CD4-positive, CD25-positive, alpha-beta regulatory T cell (primary cell): ENCODE results near the gene KLB. TPM values are rescaled to one million over a fixed set of nuclear protein-coding genes. Genes with fewer than 3 reads are reported as not detected.
"Not testable (repeated sequence)": the region's sequence is repeated elsewhere in the genome, so short reads cannot be mapped to it uniquely, and the experiment has no call there.

ENCODE experiments used
- ATAC-seq, 2 donors: fragments of 150-1000 bp; cut with Tn5 transposase; one replicate each; pipeline ENCODE4 v1.10.0; 2021; ENCODE audit warnings: low read depth in 2 of 2, moderate number of reproducible peaks in 2 of 2, moderate library complexity in 1 of 2
- DNase-seq, 3 donors: peaks; one replicate each; pipeline versions ENCODE4 v3.0.0 to v3.0.0-alpha.2; 2012 to 2022; ENCODE audit warnings: mixed read lengths in 1 of 3
- H3K27ac ChIP-seq: one replicate; pipeline ENCODE4 v1.7.0; 2013; ENCODE audit warnings: mild to moderate bottlenecking, low read length; ENCODE audit not compliant: insufficient read depth, poor library complexity, severe bottlenecking
- H3K27me3 ChIP-seq: one replicate; pipeline ENCODE4 v1.7.0; 2013; ENCODE audit warnings: low read length; ENCODE audit not compliant: control insufficient read depth, insufficient read depth
- H3K36me3 ChIP-seq: one replicate; pipeline ENCODE4 v1.7.0; 2013; ENCODE audit warnings: mild to moderate bottlenecking, low read length, moderate library complexity; ENCODE audit not compliant: control insufficient read depth, insufficient read depth
- H3K4me1 ChIP-seq: 2 replicates; pipeline ENCODE4 v1.7.0; 2013; ENCODE audit warnings: mild to moderate bottlenecking, low read length; ENCODE audit not compliant: insufficient read depth, control insufficient read depth, poor library complexity, severe bottlenecking
- H3K4me3 ChIP-seq: one replicate; pipeline ENCODE4 v1.7.0; 2013; ENCODE audit warnings: low read depth, mild to moderate bottlenecking, low read length, moderate library complexity
- H3K9me3 ChIP-seq, 2 experiments: 1 replicate in 1 of 2; 2 replicates in 1 of 2; pipeline ENCODE4 v1.7.0; 2013; ENCODE audit warnings: low read length in 2 of 2, mild to moderate bottlenecking in 1 of 2, moderate library complexity in 1 of 2; ENCODE audit not compliant: control insufficient read depth in 2 of 2
- H3K27ac Mint-ChIP-seq, 3 donors: one replicate each; pipeline ENCODE4 v1.8.0; 2020 to 2022; ENCODE audit warnings: mild to moderate bottlenecking in 3 of 3, mixed read lengths in 3 of 3, moderate library complexity in 2 of 3
- H3K27me3 Mint-ChIP-seq: one replicate; pipeline ENCODE4 v1.8.0; 2022; ENCODE audit warnings: mild to moderate bottlenecking, mixed read lengths
- H3K36me3 Mint-ChIP-seq: one replicate; pipeline ENCODE4 v1.8.0; 2020; ENCODE audit warnings: mixed read lengths
- H3K4me1 Mint-ChIP-seq, 4 donors: one replicate each; pipeline ENCODE4 v1.8.0; 2020 to 2022; ENCODE audit warnings: mixed read lengths in 4 of 4, mild to moderate bottlenecking in 1 of 4
- H3K4me3 Mint-ChIP-seq, 4 donors: one replicate each; pipeline ENCODE4 v1.8.0; 2020 to 2022; ENCODE audit warnings: mild to moderate bottlenecking in 4 of 4, mixed read lengths in 4 of 4, moderate library complexity in 3 of 4
- H3K9me3 Mint-ChIP-seq, 7 donors: one replicate each; pipeline ENCODE4 v1.8.0; 2020 to 2022; ENCODE audit warnings: mixed read lengths in 7 of 7, mild to moderate bottlenecking in 3 of 7, moderate library complexity in 2 of 7
- polyA plus RNA-seq, 4 donors: library from polyadenylated mRNA; unstranded; fragments of 300-500 nt; fragmentation: Illumina TruSeq; gene quantifications; one replicate each; pipeline ENCODE4 v1.2.3, GENCODE V29; 2021
- total RNA-seq: library from RNA; stranded (reverse); gene quantifications from one replicate; pipeline ENCODE4 v1.2.3, GENCODE V29; 2022

Gene KLB
- total RNA-seq (not detected), polyA plus RNA-seq (under 1 TPM in 2 of 4 donors, not detected in 2; 0.06 to 0.07 TPM)

DNA sequence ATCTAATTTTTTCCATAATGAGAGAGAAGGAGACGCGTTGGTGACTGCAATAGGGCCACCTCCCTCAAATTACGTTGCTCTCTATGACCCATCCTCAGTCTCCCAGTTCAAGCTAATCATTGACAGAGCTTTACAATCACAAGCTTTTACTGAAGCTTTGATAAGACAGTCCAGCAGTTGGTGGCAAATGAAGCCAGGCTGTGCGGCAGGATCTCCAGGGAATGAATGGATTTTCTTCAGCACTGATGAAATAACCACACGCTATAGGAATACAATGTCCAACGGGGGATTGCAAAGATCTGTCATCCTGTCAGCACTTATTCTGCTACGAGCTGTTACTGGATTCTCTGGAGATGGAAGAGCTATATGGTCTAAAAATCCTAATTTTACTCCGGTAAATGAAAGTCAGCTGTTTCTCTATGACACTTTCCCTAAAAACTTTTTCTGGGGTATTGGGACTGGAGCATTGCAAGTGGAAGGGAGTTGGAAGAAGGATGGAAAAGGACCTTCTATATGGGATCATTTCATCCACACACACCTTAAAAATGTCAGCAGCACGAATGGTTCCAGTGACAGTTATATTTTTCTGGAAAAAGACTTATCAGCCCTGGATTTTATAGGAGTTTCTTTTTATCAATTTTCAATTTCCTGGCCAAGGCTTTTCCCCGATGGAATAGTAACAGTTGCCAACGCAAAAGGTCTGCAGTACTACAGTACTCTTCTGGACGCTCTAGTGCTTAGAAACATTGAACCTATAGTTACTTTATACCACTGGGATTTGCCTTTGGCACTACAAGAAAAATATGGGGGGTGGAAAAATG lies at the start of gene KLB:
TSS of gene KLB (plus strand) at position 168 of the 821 bp plus-strand sequence. CDS start at position 188, 20 bp downstream.
- Mint-ChIP-seq H3K9me3 (no peaks in the 10 kb centered on the region), H3K4me3 (no peak within 1 kb of the TSS), H3K27me3 (peaks cover 16% of the 10 kb centered on the region), H3K27ac (no peak within 1 kb of the TSS), H3K36me3 (no peaks in the 10 kb centered on the region), H3K4me1 (no peaks in the 10 kb centered on the region)
- Histone ChIP-seq H3K27ac (no peak within 1 kb of the TSS), H3K4me3 (no peak within 1 kb of the TSS), H3K4me1 (no peaks in the 10 kb centered on the region), H3K27me3 (no peaks in the 10 kb centered on the region), H3K36me3 (no peaks in the 10 kb centered on the region), H3K9me3 (no peaks in the 10 kb centered on the region)
- no peak for ATAC-seq
- no peak for DNase-seq

- Histone ChIP-seq H3K9me3 (no peaks in the 10 kb centered on the region), H3K4me3 (no peak overlapping the region), H3K36me3 (peaks cover 4% of the 10 kb centered on the region), H3K27me3 (no peaks in the 10 kb centered on the region), H3K4me1 (peaks cover 40% of the 10 kb centered on the region), H3K27ac (peak overlapping the region; percentile 61)
- no peaks in the 10 kb centered on the region for H3K9me3 Mint-ChIP-seq
- no peak for ATAC-seq
- peak overlapping the region; percentile 68 to 82 (median 72) for H3K27ac Mint-ChIP-seq
- H3K36me3 Mint-ChIP-seq = peaks cover 11% of the 10 kb centered on the region
- peaks cover 8% of the 10 kb centered on the region for H3K27me3 Mint-ChIP-seq
- peak overlapping the region in 3 of 4 donors; percentile 7 to 85 (median 59) for H3K4me3 Mint-ChIP-seq
- peaks cover 26 to 69% (median 49%) of the 10 kb centered on the region in 4 donors for H3K4me1 Mint-ChIP-seq
- peak in 1 of 3 donors; percentile 53 for DNase-seq
Measured at GRCh38 chr4:39357002-39357401, 49.7 kb upstream of the KLB start.

DNA sequence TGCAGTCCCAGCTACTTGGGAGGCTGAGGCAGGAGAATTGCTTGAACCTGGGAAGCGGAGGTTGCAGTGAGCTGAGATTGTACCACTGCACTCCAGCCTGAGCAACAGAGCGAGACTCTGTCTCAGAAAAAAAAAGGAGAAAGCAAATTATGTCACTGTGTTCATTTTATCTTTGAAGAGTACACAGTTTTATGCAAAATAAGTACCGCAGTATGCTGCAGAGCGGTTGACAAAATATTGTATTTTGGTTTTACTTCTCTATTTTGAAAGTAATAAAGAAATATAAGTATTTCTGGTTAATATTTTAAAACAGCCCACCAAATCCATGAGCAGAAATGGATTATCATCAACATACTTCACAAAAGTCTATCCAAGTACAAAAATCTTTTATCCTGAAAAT lies 46.1 kb upstream of the KLB start:
- not testable (repeated sequence) for H3K27me3 Mint-ChIP-seq, H3K4me3 ChIP-seq, H3K4me3 Mint-ChIP-seq, H3K9me3 Mint-ChIP-seq, DNase-seq, ATAC-seq, H3K9me3 ChIP-seq, H3K27ac ChIP-seq, H3K36me3 ChIP-seq, H3K27ac Mint-ChIP-seq, H3K27me3 ChIP-seq
- H3K4me1 ChIP-seq = peaks cover 36% of the 10 kb centered on the region
- Mint-ChIP-seq H3K4me1 (peaks cover 36 to 68% (median 50%) of the 10 kb centered on the region in 4 donors), H3K36me3 (peaks cover 11% of the 10 kb centered on the region)

- Mint-ChIP-seq H3K36me3 (peaks cover 11% of the 10 kb centered on the region), H3K4me3 (peak overlapping the region in 2 of 4 donors; percentile 7 to 80), H3K27ac (peak overlapping the region in 2 of 3 donors; percentile 22 to 72), H3K4me1 (peaks cover 34 to 65% (median 47%) of the 10 kb centered on the region in 4 donors), H3K27me3 (peaks cover 9% of the 10 kb centered on the region), H3K9me3 (no peaks in the 10 kb centered on the region)
- Histone ChIP-seq H3K9me3 (no peaks in the 10 kb centered on the region), H3K4me3 (peak overlapping the region; percentile 22), H3K4me1 (peaks cover 38% of the 10 kb centered on the region), H3K36me3 (peaks cover 4% of the 10 kb centered on the region), H3K27me3 (no peaks in the 10 kb centered on the region), H3K27ac (no peak overlapping the region)
- no peak for DNase-seq
- ATAC-seq = no peak
Measured at GRCh38 chr4:39362827-39363226, 43.9 kb upstream of the KLB start.

- peak overlapping the region; percentile 96 for H3K4me3 ChIP-seq
- ATAC-seq (no peak), DNase-seq (no peak)
- Mint-ChIP-seq H3K36me3 (peaks cover 7% of the 10 kb centered on the region), H3K27ac (peak overlapping the region in 2 of 3 donors; percentile 7 to 83), H3K9me3 (peaks cover 0 to 1% (median 0%) of the 10 kb centered on the region in 7 donors), H3K4me3 (peak overlapping the region; percentile 39 to 90 (median 78)), H3K27me3 (peaks cover 9% of the 10 kb centered on the region), H3K4me1 (peaks cover 31 to 59% (median 44%) of the 10 kb centered on the region in 4 donors)
- no peaks in the 10 kb centered on the region for H3K9me3 ChIP-seq
- peaks cover 38% of the 10 kb centered on the region for H3K4me1 ChIP-seq
- no peaks in the 10 kb centered on the region for H3K27me3 ChIP-seq
- H3K36me3 ChIP-seq = peaks cover 4% of the 10 kb centered on the region
- peak overlapping the region; percentile 42 for H3K27ac ChIP-seq
Measured at GRCh38 chr4:39363773-39364393, 42.8 kb upstream of the KLB start.

GRCh38 chr4:39365360-39365759 lies 41.4 kb upstream of the KLB start:
- no peaks in the 10 kb centered on the region for H3K9me3 ChIP-seq
- peak overlapping the region; percentile 78 for H3K27ac ChIP-seq
- peak overlapping the region; percentile 63 to 95 (median 95) for H3K27ac Mint-ChIP-seq
- peaks cover 0 to 3% (median 1%) of the 10 kb centered on the region in 7 donors for H3K9me3 Mint-ChIP-seq
- peaks cover 28 to 52% (median 39%) of the 10 kb centered on the region in 4 donors for H3K4me1 Mint-ChIP-seq
- H3K36me3 ChIP-seq = peaks cover 4% of the 10 kb centered on the region
- peaks cover 9% of the 10 kb centered on the region for H3K27me3 Mint-ChIP-seq
- DNase-seq = no peak
- peaks cover 38% of the 10 kb centered on the region for H3K4me1 ChIP-seq
- ATAC-seq = no peak
- H3K36me3 Mint-ChIP-seq = peaks cover 4% of the 10 kb centered on the region
- no peaks in the 10 kb centered on the region for H3K27me3 ChIP-seq
- H3K4me3 ChIP-seq = peak overlapping the region; percentile 96
- peak overlapping the region; percentile 90 to 99 (median 94) for H3K4me3 Mint-ChIP-seq

DNA sequence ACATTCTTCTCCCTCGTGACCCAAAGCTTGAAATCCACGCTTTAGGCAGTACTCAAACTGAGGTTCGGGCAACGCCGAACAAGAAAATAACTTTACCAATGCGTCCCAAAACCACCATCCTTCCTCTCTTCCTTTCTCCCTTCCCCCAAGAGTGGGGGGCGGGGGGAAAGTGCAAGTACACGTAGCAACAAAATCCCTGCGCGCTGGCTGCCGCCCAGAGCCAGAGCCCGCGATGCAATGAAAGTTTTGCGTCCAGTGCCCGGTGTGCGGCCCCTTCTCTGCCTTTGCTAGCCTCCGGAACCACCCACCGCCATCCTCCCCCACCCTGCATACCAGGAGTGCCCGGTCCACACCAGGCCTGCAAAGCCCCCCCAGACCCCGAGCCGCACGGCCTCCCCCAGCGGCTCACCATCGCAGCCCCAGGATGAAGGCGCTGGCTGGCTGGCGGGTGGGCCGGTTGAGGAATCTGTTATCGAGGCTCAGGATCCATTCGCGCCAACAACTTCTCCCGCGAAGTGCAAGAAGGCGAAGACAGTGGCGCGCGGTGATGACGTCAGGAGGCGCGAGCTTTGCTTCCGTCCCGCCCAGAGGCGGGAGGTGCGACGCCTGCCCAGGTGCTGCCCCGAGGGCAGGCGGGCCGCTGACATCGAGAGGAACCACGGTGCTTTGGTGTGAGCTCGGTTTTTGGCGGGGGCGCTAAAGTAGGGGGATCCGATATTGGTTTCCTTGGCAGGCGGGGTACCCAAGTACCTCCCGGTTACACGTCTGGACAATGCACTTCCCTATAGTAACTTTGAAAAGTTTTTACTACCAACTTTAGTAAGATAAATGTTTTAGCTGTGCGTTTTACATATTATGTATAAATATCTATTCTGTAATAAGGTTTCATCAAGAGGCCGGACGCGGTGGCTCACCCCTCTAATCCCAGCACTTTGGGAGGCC lies 40.6 kb upstream of the KLB start, which contains the start of gene RFC1:
TSS of gene RFC1 (minus strand) at position 533 of the 942 bp plus-strand sequence. CDS start at position 412, 121 bp downstream.
- peaks cover 28 to 52% (median 37%) of the 10 kb centered on the region in 4 donors for H3K4me1 Mint-ChIP-seq

More for the DNA sequence above, 40.6 kb upstream of the KLB start, which contains the start of gene RFC1:
- Histone ChIP-seq H3K4me3 (peak within 1 kb of the TSS; percentile 96), H3K27me3 (no peaks in the 10 kb centered on the region), H3K36me3 (peaks cover 3% of the 10 kb centered on the region), H3K9me3 (peaks cover 0 to 3% of the 10 kb centered on the region in 2 experiments), H3K27ac (peak within 1 kb of the TSS; percentile 78), H3K4me1 (peaks cover 38% of the 10 kb centered on the region)
- DNase-seq (peak; percentile 88 to 95 (median 90)), ATAC-seq (peak; percentile 94 to 96)
- peaks cover 4% of the 10 kb centered on the region for H3K36me3 Mint-ChIP-seq
- H3K27ac Mint-ChIP-seq = peak within 1 kb of the TSS; percentile 63 to 95 (median 95)
- H3K4me3 Mint-ChIP-seq = peak within 1 kb of the TSS; percentile 90 to 99 (median 94)
- peaks cover 0 to 6% (median 2%) of the 10 kb centered on the region in 7 donors for H3K9me3 Mint-ChIP-seq
- H3K27me3 Mint-ChIP-seq = peaks cover 9% of the 10 kb centered on the region
